Smooth muscle cell of the pulmonary artery (primary cell): ENCODE results near the gene AIFM2. TPM values are rescaled to one million over a fixed set of nuclear protein-coding genes. Genes with fewer than 3 reads are reported as not detected.

Source experiments
- total RNA-seq: library from RNA; depleted of rRNA; stranded (reverse); fragments of >200 nt; gene quantifications from 2 replicates; pipeline ENCODE4 v1.2.3, GENCODE V29; 2014

The AIFM2 gene
- 9.0 and 11.5 TPM in 2 replicates for total RNA-seq

GRCh38 chr10:70132098-70133029 is at the start of gene AIFM2:
AIFM2 (minus strand) TSS chr10:70132825; CDS start chr10:70124084, 8,741 bp downstream.

DNA sequence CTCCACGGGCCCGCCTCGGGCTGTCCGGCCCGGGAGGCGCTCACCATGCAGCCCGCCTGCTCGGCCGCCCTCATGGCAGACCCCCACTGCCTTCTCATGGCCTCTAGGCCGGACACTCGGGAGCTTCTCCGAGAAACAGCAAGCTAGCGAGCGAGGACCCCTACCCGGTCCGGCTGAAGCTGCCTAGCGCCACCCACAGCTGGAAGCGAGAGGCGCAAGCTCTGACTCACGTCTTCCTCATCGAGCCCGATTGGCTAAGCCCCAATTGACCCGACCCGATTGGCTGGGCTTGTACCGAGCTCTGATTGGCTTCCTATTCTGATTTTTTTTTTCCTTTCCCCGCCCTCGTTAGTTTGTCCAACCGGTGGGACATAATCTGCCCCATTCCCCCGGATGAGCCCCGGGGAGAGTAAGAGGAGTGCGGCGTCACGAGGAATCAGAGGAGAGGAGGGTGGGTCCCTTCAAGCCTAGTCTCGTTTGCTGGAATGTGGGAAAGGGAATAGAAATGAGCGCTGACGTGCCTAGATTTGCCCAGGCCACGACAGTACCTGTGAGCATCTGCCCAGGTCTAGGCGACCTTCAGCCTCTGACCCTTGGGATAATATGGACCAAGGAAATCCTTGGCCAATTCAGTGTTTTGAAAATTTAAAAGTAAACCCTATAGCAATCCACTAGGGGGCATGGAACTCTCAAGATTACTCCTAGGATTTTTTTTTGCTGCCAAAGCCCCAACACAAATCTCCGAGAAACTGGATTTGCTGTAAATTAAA is 14.0 kb upstream of the AIFM2 start, which contains the start of gene TYSND1:
Gene TYSND1, minus strand, starts transcription at position 212 of the 770 bp plus-strand sequence. Its CDS starts 114 bp downstream, at position 98.

Other genes starting within 250 kb of the AIFM2 start
- gene MACROH2A2, start 80.0 kb downstream of the AIFM2 start, total RNA-seq: 4.6 and 5.7 TPM in 2 replicates
- 8.6 and 14.0 TPM in 2 replicates for gene TYSND1, start 13.9 kb upstream of the AIFM2 start, total RNA-seq
- 169 and 234 TPM in 2 replicates for gene SAR1A, start 37.7 kb upstream of the AIFM2 start, total RNA-seq
- gene PPA1, start 100.6 kb upstream of the AIFM2 start, total RNA-seq: 143 TPM in 2 replicates
- gene NPFFR1, start 151.2 kb upstream of the AIFM2 start, total RNA-seq: not detected in 2 replicates
- gene LRRC20, start 249.8 kb upstream of the AIFM2 start, total RNA-seq: 5.3 and 8.9 TPM in 2 replicates